Neural cell (in vitro differentiated cells): ENCODE results near the gene ELN. TPM values are rescaled to one million over a fixed set of nuclear protein-coding genes. Genes with fewer than 3 reads are reported as not detected.

ENCODE experiments used
- H2AFZ ChIP-seq: fragments of 200-600, 300-800 bp; sonication (generic), shearing (Covaris generic); 2 replicates; pipeline ENCODE4 v1.6.0; 2014; ENCODE audit warnings: low read depth, mild to moderate bottlenecking, antibody characterized with exemption, low read length, moderate library complexity
- H3F3A ChIP-seq: fragments of 200-600 bp; shearing (Covaris generic); 2 replicates; pipeline ENCODE4 v1.6.1; 2016; ENCODE audit warnings: mild to moderate bottlenecking, moderate library complexity, mixed read lengths, antibody characterized with exemption, low read length; ENCODE audit not compliant: insufficient read depth, poor library complexity, severe bottlenecking
- H3K27ac ChIP-seq: fragments of 200-600, 300-800 bp; sonication (generic), shearing (Covaris generic); 2 replicates; pipeline ENCODE4 v1.5.1; 2014; ENCODE audit warnings: mild to moderate bottlenecking, low read length, moderate library complexity
- H3K27me3 ChIP-seq: fragments of 300-800, 200-600 bp; sonication (generic), shearing (Covaris generic); 2 replicates; pipeline ENCODE4 v1.6.0; 2014; ENCODE audit warnings: mild to moderate bottlenecking, low read depth, low read length, moderate library complexity; ENCODE audit not compliant: insufficient read depth
- H3K36me3 ChIP-seq: fragments of 300-800, 200-600 bp; sonication (generic), shearing (Covaris generic); 2 replicates; pipeline ENCODE4 v1.5.1; 2014; ENCODE audit warnings: mild to moderate bottlenecking, antibody characterized with exemption, low read length, moderate library complexity; ENCODE audit not compliant: insufficient read depth
- H3K4me2 ChIP-seq: fragments of 300-800, 200-600 bp; sonication (generic), shearing (Covaris generic); 2 replicates; pipeline ENCODE4 v1.6.0; 2014; ENCODE audit warnings: mild to moderate bottlenecking, low read length
- H3K4me3 ChIP-seq: fragments of 300-800, 200-600 bp; sonication (generic), shearing (Covaris generic); 2 replicates; pipeline ENCODE4 v1.5.1; 2014; ENCODE audit warnings: mild to moderate bottlenecking, low read length, moderate library complexity
- H3K79me2 ChIP-seq: fragments of 200-600 bp; shearing (Covaris generic); replicated peaks from 2 replicates; pipeline ENCODE4 v1.6.0; 2014; ENCODE audit warnings: mild to moderate bottlenecking, low read length, moderate library complexity; ENCODE audit not compliant: insufficient read depth
- H3K9ac ChIP-seq: fragments of 300-800, 200-600 bp; sonication (generic), shearing (Covaris generic); 2 replicates; pipeline ENCODE4 v1.6.1; 2016; ENCODE audit warnings: mild to moderate bottlenecking, low read length, mixed read lengths
- H3K9me2 ChIP-seq: fragments of 200-600 bp; shearing (Covaris generic); 2 replicates; pipeline ENCODE4 v1.6.1; 2016; ENCODE audit warnings: mild to moderate bottlenecking, low read length, mixed read lengths; ENCODE audit not compliant: insufficient read depth
- H3K9me3 ChIP-seq: fragments of 200-600, 300-800 bp; sonication (generic), shearing (Covaris generic); 2 replicates; pipeline ENCODE4 v1.6.1; 2016; ENCODE audit warnings: mild to moderate bottlenecking, mixed run types, low read length, moderate library complexity, mixed read lengths
- H4K20me1 ChIP-seq: fragments of 200-600 bp; shearing (Covaris generic); 2 replicates; pipeline ENCODE4 v1.6.1; 2016; ENCODE audit warnings: mild to moderate bottlenecking, mixed run types; ENCODE audit not compliant: insufficient read depth
- EP300 ChIP-seq: fragments of 450-650 bp; conservative IDR thresholded peaks from 2 replicates; pipeline ENCODE4 v1.6.1; 2014; ENCODE audit warnings: antibody characterized with exemption, mild to moderate bottlenecking, moderate library complexity; ENCODE audit not compliant: poor library complexity, severe bottlenecking
- EZH2 ChIP-seq: fragments of 200-600, 300-800 bp; shearing (Covaris generic), sonication (generic); IDR thresholded peaks from 2 replicates; pipeline ENCODE4 v1.6.1; 2014; ENCODE audit warnings: antibody characterized with exemption, low read length, borderline replicate concordance, mild to moderate bottlenecking; ENCODE audit not compliant: insufficient read depth, poor library complexity, severe bottlenecking
- MXI1 ChIP-seq: fragments of 450-650 bp; conservative IDR thresholded peaks from 2 replicates; pipeline ENCODE4 v1.6.1; 2014; ENCODE audit warnings: antibody characterized with exemption, mild to moderate bottlenecking; ENCODE audit not compliant: poor library complexity, severe bottlenecking
- POLR2AphosphoS5 ChIP-seq: IDR thresholded peaks from 2 replicates; pipeline ENCODE4 v1.6.1; 2012
- RAD21 ChIP-seq: fragments of 450-650 bp; conservative IDR thresholded peaks from 2 replicates; pipeline ENCODE4 v1.6.1; 2014; ENCODE audit warnings: antibody characterized with exemption, mild to moderate bottlenecking, moderate library complexity
- SMC3 ChIP-seq: fragments of 450-650 bp; conservative IDR thresholded peaks from 2 replicates; pipeline ENCODE4 v1.6.1; 2014; ENCODE audit warnings: antibody characterized with exemption, mild to moderate bottlenecking, moderate library complexity; ENCODE audit not compliant: poor library complexity
- TAF1 ChIP-seq: IDR thresholded peaks from 2 replicates; pipeline ENCODE4 v1.6.1; 2012; ENCODE audit warnings: low read depth
- polyA plus RNA-seq: library from polyadenylated mRNA; depleted of rRNA; stranded (reverse); fragments of >200 nt; gene quantifications from 2 replicates; pipeline ENCODE4 v1.2.3, GENCODE V29; 2014
- TF ChIP-seq, protein P1 (sequence below): IDR thresholded peaks from 2 replicates; pipeline ENCODE4 v1.6.1; 2012; ENCODE audit warnings: borderline replicate concordance
- TF ChIP-seq, protein P2 (sequence below): fragments of 450-650 bp; IDR thresholded peaks from 2 replicates; pipeline ENCODE4 v1.5.1; 2014; ENCODE audit warnings: antibody characterized with exemption, mild to moderate bottlenecking, moderate library complexity; ENCODE audit not compliant: poor library complexity, severe bottlenecking

Gene ELN
- polyA plus RNA-seq, 1 donor from 2014 or later = not detected

DNA sequence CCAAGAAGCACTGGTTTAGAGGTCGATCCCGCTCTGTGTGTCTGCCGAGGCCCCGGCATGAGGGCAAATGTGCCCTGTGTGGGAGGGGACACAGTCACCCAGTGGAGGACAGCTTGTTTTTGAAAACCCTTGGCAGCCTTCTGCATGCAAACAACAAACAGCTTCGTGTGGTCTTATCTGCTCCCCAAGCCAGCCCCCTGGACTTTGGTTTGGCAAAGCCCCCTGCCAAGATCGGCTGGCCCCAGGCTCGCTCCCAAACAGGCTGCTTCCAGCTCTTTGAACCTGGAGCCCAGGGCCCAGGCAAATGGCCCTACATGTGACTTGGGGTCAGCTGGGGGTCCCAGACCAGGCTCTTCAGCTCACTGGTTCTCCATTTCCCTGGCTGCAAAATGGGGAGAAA is 2.9 kb downstream of the ELN start:
- no peak overlapping the region for H2AFZ ChIP-seq
- H3K9ac ChIP-seq = no peak overlapping the region
- H3K27ac ChIP-seq = no peak overlapping the region
- no peak overlapping the region for H3K4me3 ChIP-seq
- H3F3A ChIP-seq = no peaks in the 10 kb centered on the region
- H3K9me2 ChIP-seq = no peaks in the 10 kb centered on the region
- H3K27me3 ChIP-seq = no peaks in the 10 kb centered on the region
- TF ChIP-seq SMC3 (no peak), EZH2 (no peak), RAD21 (no peak), POLR2AphosphoS5 (no peak), MXI1 (no peak), TAF1 (no peak), EP300 (no peak)
- TF ChIP-seq, protein P1, sequence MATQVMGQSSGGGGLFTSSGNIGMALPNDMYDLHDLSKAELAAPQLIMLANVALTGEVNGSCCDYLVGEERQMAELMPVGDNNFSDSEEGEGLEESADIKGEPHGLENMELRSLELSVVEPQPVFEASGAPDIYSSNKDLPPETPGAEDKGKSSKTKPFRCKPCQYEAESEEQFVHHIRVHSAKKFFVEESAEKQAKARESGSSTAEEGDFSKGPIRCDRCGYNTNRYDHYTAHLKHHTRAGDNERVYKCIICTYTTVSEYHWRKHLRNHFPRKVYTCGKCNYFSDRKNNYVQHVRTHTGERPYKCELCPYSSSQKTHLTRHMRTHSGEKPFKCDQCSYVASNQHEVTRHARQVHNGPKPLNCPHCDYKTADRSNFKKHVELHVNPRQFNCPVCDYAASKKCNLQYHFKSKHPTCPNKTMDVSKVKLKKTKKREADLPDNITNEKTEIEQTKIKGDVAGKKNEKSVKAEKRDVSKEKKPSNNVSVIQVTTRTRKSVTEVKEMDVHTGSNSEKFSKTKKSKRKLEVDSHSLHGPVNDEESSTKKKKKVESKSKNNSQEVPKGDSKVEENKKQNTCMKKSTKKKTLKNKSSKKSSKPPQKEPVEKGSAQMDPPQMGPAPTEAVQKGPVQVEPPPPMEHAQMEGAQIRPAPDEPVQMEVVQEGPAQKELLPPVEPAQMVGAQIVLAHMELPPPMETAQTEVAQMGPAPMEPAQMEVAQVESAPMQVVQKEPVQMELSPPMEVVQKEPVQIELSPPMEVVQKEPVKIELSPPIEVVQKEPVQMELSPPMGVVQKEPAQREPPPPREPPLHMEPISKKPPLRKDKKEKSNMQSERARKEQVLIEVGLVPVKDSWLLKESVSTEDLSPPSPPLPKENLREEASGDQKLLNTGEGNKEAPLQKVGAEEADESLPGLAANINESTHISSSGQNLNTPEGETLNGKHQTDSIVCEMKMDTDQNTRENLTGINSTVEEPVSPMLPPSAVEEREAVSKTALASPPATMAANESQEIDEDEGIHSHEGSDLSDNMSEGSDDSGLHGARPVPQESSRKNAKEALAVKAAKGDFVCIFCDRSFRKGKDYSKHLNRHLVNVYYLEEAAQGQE = no peak
- H3K9me3 ChIP-seq = no peaks in the 10 kb centered on the region
- H3K36me3 ChIP-seq = no peaks in the 10 kb centered on the region
- H4K20me1 ChIP-seq = no peaks in the 10 kb centered on the region
- no peaks in the 10 kb centered on the region for H3K79me2 ChIP-seq
- H3K4me2 ChIP-seq = no peak overlapping the region

DNA sequence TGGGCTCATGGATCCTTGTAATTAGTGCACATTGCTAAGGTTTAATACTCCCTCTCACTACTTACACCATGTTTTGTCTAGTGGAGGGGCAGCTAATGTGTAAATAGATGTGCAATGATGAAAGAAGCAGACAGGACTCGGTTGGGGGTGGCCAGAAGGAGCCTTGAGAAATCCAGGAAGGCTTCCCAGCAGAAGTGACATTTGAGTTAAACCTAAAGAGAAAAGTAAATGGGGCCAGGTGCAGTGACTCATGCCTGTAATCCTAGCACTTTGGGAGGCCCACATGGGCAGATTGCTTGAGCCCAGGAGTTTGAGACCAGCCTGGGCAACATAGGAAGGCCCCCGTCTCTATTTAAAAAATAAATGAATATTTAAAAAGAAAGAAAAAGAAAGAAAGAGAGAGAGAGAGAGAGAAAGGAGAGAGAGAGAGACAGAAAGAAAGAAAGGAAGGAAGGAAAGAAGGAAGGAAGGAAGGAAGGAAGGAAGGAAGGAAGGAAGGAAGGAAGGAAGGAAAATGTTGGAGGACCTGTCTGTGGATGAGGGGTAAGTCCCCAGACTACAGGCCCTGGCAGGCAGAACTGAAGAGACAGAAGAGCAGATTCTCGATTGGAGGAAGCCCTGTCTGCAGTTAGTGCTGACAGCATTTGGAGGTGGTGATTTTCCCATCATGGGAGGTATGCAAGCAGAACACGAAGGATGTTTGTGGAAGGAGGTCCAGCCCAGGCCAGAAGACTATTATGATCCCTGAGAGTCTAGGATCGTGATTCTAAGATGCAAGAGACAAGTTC is 3.6 kb downstream of the ELN start:
- no peak for TF ChIP-seq SMC3
- TF ChIP-seq POLR2AphosphoS5 = no peak
- TF ChIP-seq TAF1 = no peak
- TF ChIP-seq MXI1 = no peak
- TF ChIP-seq RAD21 = no peak
- TF ChIP-seq EP300 = no peak
- TF ChIP-seq EZH2 = no peak
- TF ChIP-seq, protein P2, sequence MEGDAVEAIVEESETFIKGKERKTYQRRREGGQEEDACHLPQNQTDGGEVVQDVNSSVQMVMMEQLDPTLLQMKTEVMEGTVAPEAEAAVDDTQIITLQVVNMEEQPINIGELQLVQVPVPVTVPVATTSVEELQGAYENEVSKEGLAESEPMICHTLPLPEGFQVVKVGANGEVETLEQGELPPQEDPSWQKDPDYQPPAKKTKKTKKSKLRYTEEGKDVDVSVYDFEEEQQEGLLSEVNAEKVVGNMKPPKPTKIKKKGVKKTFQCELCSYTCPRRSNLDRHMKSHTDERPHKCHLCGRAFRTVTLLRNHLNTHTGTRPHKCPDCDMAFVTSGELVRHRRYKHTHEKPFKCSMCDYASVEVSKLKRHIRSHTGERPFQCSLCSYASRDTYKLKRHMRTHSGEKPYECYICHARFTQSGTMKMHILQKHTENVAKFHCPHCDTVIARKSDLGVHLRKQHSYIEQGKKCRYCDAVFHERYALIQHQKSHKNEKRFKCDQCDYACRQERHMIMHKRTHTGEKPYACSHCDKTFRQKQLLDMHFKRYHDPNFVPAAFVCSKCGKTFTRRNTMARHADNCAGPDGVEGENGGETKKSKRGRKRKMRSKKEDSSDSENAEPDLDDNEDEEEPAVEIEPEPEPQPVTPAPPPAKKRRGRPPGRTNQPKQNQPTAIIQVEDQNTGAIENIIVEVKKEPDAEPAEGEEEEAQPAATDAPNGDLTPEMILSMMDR = no peak
- TF ChIP-seq, protein P1 = no peak
- Histone ChIP-seq H3F3A (no peaks in the 10 kb centered on the region), H3K79me2 (no peaks in the 10 kb centered on the region), H3K9me3 (no peaks in the 10 kb centered on the region), H3K4me2 (no peak overlapping the region), H2AFZ (no peak overlapping the region), H3K36me3 (no peaks in the 10 kb centered on the region), H3K9ac (no peak overlapping the region), H4K20me1 (no peaks in the 10 kb centered on the region), H3K27ac (no peak overlapping the region), H3K4me3 (no peak overlapping the region), H3K27me3 (no peaks in the 10 kb centered on the region), H3K9me2 (no peaks in the 10 kb centered on the region)
